ENCODE measurements around the gene COX7B. TPM values are rescaled to one million over a fixed set of nuclear protein-coding genes. Genes with fewer than 3 reads are reported as not detected.
A peak's percentile ranks its signal among the peaks of the same experiment; 100 is the strongest.

Gene COX7B
- total RNA-seq, 1 donor from 2014 or later = 458 TPM

GRCh38 chrX:77945910-77946545 lies 46.8 kb downstream of the COX7B start:
- no peak for DNase-seq

- DNase-seq = no peak
Observed at GRCh38 chrX:77946571-77946970, 47.3 kb downstream of the COX7B start.

GRCh38 chrX:77949840-77950239 lies 50.6 kb downstream of the COX7B start:
- no peak for DNase-seq

- no peak for DNase-seq
Observed at GRCh38 chrX:77952173-77952572, 52.9 kb downstream of the COX7B start.

GRCh38 chrX:77953302-77953701 lies 54.0 kb downstream of the COX7B start:
- no peak for DNase-seq

- DNase-seq = peak; percentile 13
Observed at GRCh38 chrX:77953708-77954107, 54.4 kb downstream of the COX7B start.

Other genes with a start within 250 kb of the COX7B start
- 101 and 115 TPM in 2 replicates for gene ATRX, start 113.3 kb upstream of the COX7B start, total RNA-seq
- 142 and 160 TPM in 2 replicates for gene MAGT1, start 4.0 kb upstream of the COX7B start, total RNA-seq
- 10.9 and 14.1 TPM in 2 replicates for gene ATP7A, start 11.2 kb downstream of the COX7B start, total RNA-seq
- gene PGAM4, start 70.2 kb downstream of the COX7B start, total RNA-seq = 0.28 TPM in 1 of 2 replicates, not detected in the other
- gene PGK1, start 204.8 kb downstream of the COX7B start, total RNA-seq = 284 and 379 TPM in 2 replicates
- gene TAF9B, start 240.2 kb downstream of the COX7B start, total RNA-seq = 18.5 and 25.6 TPM in 2 replicates